HCT116 (cell line): ENCODE measurements around the gene PLCXD1. TPM values are rescaled to one million over a fixed set of nuclear protein-coding genes. Genes with fewer than 3 reads are reported as not detected.

Experiments
- ATAC-seq: fragments of 200-7000 bp; cut with Tn5 transposase; 2 replicates; pipeline ENCODE4 v1.9.1; 2020; ENCODE audit warnings: mild to moderate bottlenecking, moderate library complexity
- BruUV-seq: library from RNA; stranded (reverse); fragments of 400-500 nt; replicated peaks from 2 replicates; lab custom pipeline; 2021; lab: Mats Ljungman, UMichigan
- CTCF ChIA-PET: fragments of 300-600 bp; sonication (Branson Sonifier 250); formaldehyde crosslinking; loops from one replicate; lab custom pipeline; 2021; ENCODE audit warnings: antibody characterized with exemption; lab: Charles Lee
- POLR2A ChIA-PET: fragments of 300-600, 350-600 bp; sonication (Branson Sonifier 250); formaldehyde crosslinking; loops from one replicate; lab custom pipeline; 2021; ENCODE audit warnings: antibody characterized with exemption; lab: Charles Lee
- RAD21 ChIA-PET, 2 experiments: fragments of 300-600 bp; sonication (Branson Sonifier 250); formaldehyde crosslinking; loops; one replicate each; lab custom pipeline; 2023; ENCODE audit warnings: low total read pairs in 2 of 2; ENCODE audit not compliant: uncharacterized antibody in 2 of 2, unreplicated experiment in 2 of 2, low non-redundant PET in 1 of 2; lab: Charles Lee
- DNase-seq: peaks from one replicate; pipeline ENCODE4 v3.0.0-alpha.2; 2010; ENCODE audit warnings: low read depth, low spot score
- H2AFZ ChIP-seq: fragments of 200-600 bp; shearing (Covaris generic), sonication (generic); 2 replicates; pipeline ENCODE4 v1.6.1; 2017; ENCODE audit warnings: low read depth, mixed run types, mixed read lengths, antibody characterized with exemption, low read length; ENCODE audit not compliant: poor library complexity, severe bottlenecking
- H3K27ac ChIP-seq: 2 replicates; pipeline ENCODE4 v1.5.1; 2012; ENCODE audit warnings: low read depth, low read length
- H3K27me3 ChIP-seq: fragments of 200-600 bp; sonication (generic); 2 replicates; pipeline ENCODE4 v1.6.1; 2016; ENCODE audit warnings: mixed run types, low read length, mixed read lengths; ENCODE audit not compliant: insufficient read depth
- H3K36me3 ChIP-seq, 2 experiments: fragments of 200-500 bp in 1 of 2; fragments of 200-600 bp in 1 of 2; sonication (Bioruptor generic) in 1 of 2; sonication (generic) in 1 of 2; 2 replicates each; pipeline versions ENCODE4 v1.5.1 to v1.6.1; 2014 to 2016; ENCODE audit warnings: low read length in 2 of 2, inconsistent platforms in 1 of 2, mixed read lengths in 1 of 2, mixed run types in 1 of 2; ENCODE audit not compliant: insufficient read depth in 2 of 2, control insufficient read depth in 1 of 2
- H3K4me1 ChIP-seq, 2 experiments: fragments of 200-600 bp in 1 of 2; sonication (generic) in 1 of 2; 2 replicates each; pipeline versions ENCODE4 v1.5.1 to v1.6.1; 2012 to 2017; ENCODE audit warnings: low read length in 2 of 2, inconsistent platforms in 1 of 2, mild to moderate bottlenecking in 1 of 2, mixed read lengths in 1 of 2, mixed run types in 1 of 2, moderate library complexity in 1 of 2; ENCODE audit not compliant: insufficient read depth in 2 of 2, control insufficient read depth in 1 of 2
- H3K4me2 ChIP-seq: fragments of 200-600 bp; sonication (generic); 2 replicates; pipeline ENCODE4 v1.6.1; 2017; ENCODE audit warnings: mixed run types, low read length, mixed read lengths
- H3K4me3 ChIP-seq, 2 experiments: fragments of 200-600 bp in 1 of 2; sonication (generic) in 1 of 2; replicated peaks in 1 of 2; 2 replicates each; pipeline ENCODE4 v1.5.1; 2011 to 2016; ENCODE audit warnings: low read length in 2 of 2, control low read depth in 1 of 2, low read depth in 1 of 2, mild to moderate bottlenecking in 1 of 2, mixed read lengths in 1 of 2, mixed run types in 1 of 2
- H3K79me2 ChIP-seq: fragments of 200-600 bp; sonication (generic); 2 replicates; pipeline ENCODE4 v1.6.1; 2017; ENCODE audit warnings: mild to moderate bottlenecking, mixed run types, low read length, moderate library complexity, mixed read lengths; ENCODE audit not compliant: insufficient read depth
- H3K9ac ChIP-seq: fragments of 200-600 bp; sonication (generic); 2 replicates; pipeline ENCODE4 v1.6.1; 2016; ENCODE audit warnings: low read length, mixed read lengths
- H3K9me2 ChIP-seq: fragments of 200-600 bp; sonication (generic), shearing (Covaris generic); 2 replicates; pipeline ENCODE4 v1.6.1; 2017; ENCODE audit warnings: mixed run types, mild to moderate bottlenecking, moderate library complexity; ENCODE audit not compliant: insufficient read depth
- H3K9me3 ChIP-seq, 2 experiments: fragments of 200-500 bp in 1 of 2; fragments of 200-600 bp in 1 of 2; sonication (Bioruptor generic) in 1 of 2; sonication (generic) in 1 of 2; 2 replicates each; pipeline ENCODE4 v1.6.1; 2014 to 2017; ENCODE audit warnings: low read length in 2 of 2, mixed read lengths in 2 of 2, inconsistent platforms in 1 of 2, low read depth in 1 of 2, mild to moderate bottlenecking in 1 of 2, mixed run types in 1 of 2, moderate library complexity in 1 of 2; ENCODE audit not compliant: control insufficient read depth in 1 of 2, insufficient read depth in 1 of 2
- H4K20me1 ChIP-seq: fragments of 200-600 bp; sonication (generic), shearing (Covaris generic); 2 replicates; pipeline ENCODE4 v1.6.1; 2017; ENCODE audit warnings: mixed run types, mild to moderate bottlenecking, moderate library complexity; ENCODE audit not compliant: insufficient read depth
- CBX3 ChIP-seq: IDR thresholded peaks from 2 replicates; pipeline ENCODE4 v1.6.1; 2012; ENCODE audit warnings: low read depth
- CEBPB ChIP-seq: IDR thresholded peaks from 2 replicates; pipeline ENCODE4 v1.6.1; 2012; ENCODE audit warnings: low read depth
- EGR1 ChIP-seq: IDR thresholded peaks from 2 replicates; pipeline ENCODE4 v1.6.1; 2012; ENCODE audit warnings: low read depth
- ELF1 ChIP-seq: IDR thresholded peaks from 2 replicates; pipeline ENCODE4 v1.6.1; 2012; ENCODE audit warnings: low read depth, borderline replicate concordance
- EZH2 ChIP-seq: fragments of 200-600 bp; sonication (generic); IDR thresholded peaks from 2 replicates; pipeline ENCODE4 v1.6.1; 2017; ENCODE audit warnings: antibody characterized with exemption, mixed run types
- EZH2phosphoT487 ChIP-seq: fragments of 200-600 bp; IDR thresholded peaks from 2 replicates; pipeline ENCODE4 v1.6.1; 2018; ENCODE audit warnings: antibody characterized with exemption, borderline replicate concordance
- JUND ChIP-seq: IDR thresholded peaks from 2 replicates; pipeline ENCODE4 v1.6.1; 2012
- POLR2A ChIP-seq: IDR thresholded peaks from 2 replicates; pipeline ENCODE4 v1.7.0; 2011; ENCODE audit warnings: borderline replicate concordance; ENCODE audit not compliant: insufficient read depth, insufficient read length; ENCODE audit errors: extremely low read depth
- POLR2AphosphoS5 ChIP-seq: IDR thresholded peaks from 2 replicates; pipeline ENCODE4 v1.6.1; 2011; ENCODE audit warnings: mild to moderate bottlenecking, low read depth, low read length, moderate library complexity
- SIN3A ChIP-seq: IDR thresholded peaks from 2 replicates; pipeline ENCODE4 v1.6.1; 2012; ENCODE audit warnings: low read depth
- SP1 ChIP-seq: IDR thresholded peaks from 2 replicates; pipeline ENCODE4 v1.6.1; 2012; ENCODE audit warnings: low read depth
- SRF ChIP-seq: IDR thresholded peaks from 2 replicates; pipeline ENCODE4 v1.6.1; 2012; ENCODE audit warnings: low read depth
- TCF7L2 ChIP-seq: IDR thresholded peaks from 2 replicates; pipeline ENCODE4 v1.7.0; 2011; ENCODE audit warnings: borderline replicate concordance, inconsistent platforms; ENCODE audit not compliant: insufficient read depth, insufficient read length; ENCODE audit errors: extremely low read depth
- ZFX ChIP-seq: fragments of 450-650 bp; IDR thresholded peaks from 2 replicates; pipeline ENCODE4 v1.6.1; 2017
- ZNF274 ChIP-seq: fragments of 200-500 bp; sonication (Bioruptor generic); IDR thresholded peaks from 2 replicates; pipeline ENCODE4 v1.6.1; 2014; ENCODE audit warnings: mild to moderate bottlenecking, low read depth, low read length, inconsistent platforms
- intact Hi-C: fragments of 100-400 bp; cut with micrococcal nuclease; formaldehyde crosslinking; loops from 2 replicates; pipeline ENCODE4 v1.10.0; 2022
- total RNA-seq: library from RNA; stranded (reverse); gene quantifications from one replicate; pipeline ENCODE4 v1.2.1, GENCODE V29; 2021; ENCODE audit not compliant: unreplicated experiment
- TF ChIP-seq, protein P1 (sequence below), 3 experiments: fragments of 200-600 bp in 1 of 3; sonication (generic) in 1 of 3; IDR thresholded peaks in 2 of 3; conservative IDR thresholded peaks in 1 of 3; 2 replicates each; pipeline ENCODE4 v1.5.1; 2012 to 2017; ENCODE audit warnings: low read depth in 2 of 3, low read length in 2 of 3, antibody characterized with exemption in 1 of 3, borderline replicate concordance in 1 of 3, control low read depth in 1 of 3, mild to moderate bottlenecking in 1 of 3, mixed read lengths in 1 of 3, mixed run types in 1 of 3, moderate library complexity in 1 of 3; ENCODE audit not compliant: insufficient read depth in 1 of 3
- TF ChIP-seq, protein P2 (sequence below): IDR thresholded peaks from 2 replicates; pipeline ENCODE4 v1.6.1; 2012
- TF ChIP-seq, protein P3 (sequence below): IDR thresholded peaks from 2 replicates; pipeline ENCODE4 v1.6.1; 2012; ENCODE audit warnings: low read depth
- TF ChIP-seq, protein P4 (sequence below): IDR thresholded peaks from 2 replicates; pipeline ENCODE4 v1.6.1; 2012

The PLCXD1 gene
- total RNA-seq, 1 experiment from 2014 or later, result 26.3 TPM

DNA sequence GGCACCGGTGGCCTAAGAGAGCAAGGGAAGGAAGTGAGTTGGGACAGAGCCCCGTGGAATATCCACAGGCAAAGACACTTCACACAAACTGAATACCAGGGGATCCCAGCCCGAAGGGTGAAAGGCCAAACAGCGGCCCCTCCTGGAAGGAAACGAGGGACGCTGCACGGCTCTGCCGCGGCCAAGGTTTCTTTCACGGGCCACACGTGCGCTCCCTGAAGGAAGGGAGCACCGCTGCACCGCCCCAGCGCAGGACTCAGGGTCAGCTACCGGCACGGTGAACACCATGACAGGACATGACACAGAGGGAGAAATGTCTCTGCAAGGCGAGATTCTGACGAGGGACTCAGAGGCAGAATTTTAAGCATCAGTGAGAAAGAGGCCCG is 69.0 kb downstream of the PLCXD1 start:
- ATAC-seq, result no peak
- Histone ChIP-seq H3K9me2 (no peaks in the 10 kb centered on the region), H3K9me3 (no peaks in the 10 kb centered on the region), H3K79me2 (no peaks in the 10 kb centered on the region), H4K20me1 (no peaks in the 10 kb centered on the region), H3K27ac (no peak overlapping the region), H3K4me3 (no peak overlapping the region), H3K36me3 (no peaks in the 10 kb centered on the region), H2AFZ (no peak overlapping the region), H3K4me1 (no peaks in the 10 kb centered on the region), H3K27me3 (no peaks in the 10 kb centered on the region), H3K4me2 (no peak overlapping the region), H3K9ac (no peak overlapping the region)
- ChIA-PET POLR2A (no interaction called here), RAD21 (no interaction called here), CTCF (no interaction called here)
- TF ChIP-seq EZH2, result no peak
- TF ChIP-seq CEBPB, result no peak
- no peak for TF ChIP-seq ZNF274
- no peak for TF ChIP-seq JUND
- TF ChIP-seq POLR2A, result no peak
- no peak for TF ChIP-seq CBX3
- TF ChIP-seq TCF7L2, result no peak
- TF ChIP-seq, protein P1, sequence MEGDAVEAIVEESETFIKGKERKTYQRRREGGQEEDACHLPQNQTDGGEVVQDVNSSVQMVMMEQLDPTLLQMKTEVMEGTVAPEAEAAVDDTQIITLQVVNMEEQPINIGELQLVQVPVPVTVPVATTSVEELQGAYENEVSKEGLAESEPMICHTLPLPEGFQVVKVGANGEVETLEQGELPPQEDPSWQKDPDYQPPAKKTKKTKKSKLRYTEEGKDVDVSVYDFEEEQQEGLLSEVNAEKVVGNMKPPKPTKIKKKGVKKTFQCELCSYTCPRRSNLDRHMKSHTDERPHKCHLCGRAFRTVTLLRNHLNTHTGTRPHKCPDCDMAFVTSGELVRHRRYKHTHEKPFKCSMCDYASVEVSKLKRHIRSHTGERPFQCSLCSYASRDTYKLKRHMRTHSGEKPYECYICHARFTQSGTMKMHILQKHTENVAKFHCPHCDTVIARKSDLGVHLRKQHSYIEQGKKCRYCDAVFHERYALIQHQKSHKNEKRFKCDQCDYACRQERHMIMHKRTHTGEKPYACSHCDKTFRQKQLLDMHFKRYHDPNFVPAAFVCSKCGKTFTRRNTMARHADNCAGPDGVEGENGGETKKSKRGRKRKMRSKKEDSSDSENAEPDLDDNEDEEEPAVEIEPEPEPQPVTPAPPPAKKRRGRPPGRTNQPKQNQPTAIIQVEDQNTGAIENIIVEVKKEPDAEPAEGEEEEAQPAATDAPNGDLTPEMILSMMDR (IDR thresholded peaks at IDR 0.05 in 2 of 3, conservative IDR thresholded peaks at IDR 0.05 in 1 of 3; ENCODE audit: borderline replicate concordance in 1 of 3, insufficient read depth in 1 of 3, low read depth in 2 of 3, low read length in 2 of 3), result no peak
- TF ChIP-seq, protein P2, sequence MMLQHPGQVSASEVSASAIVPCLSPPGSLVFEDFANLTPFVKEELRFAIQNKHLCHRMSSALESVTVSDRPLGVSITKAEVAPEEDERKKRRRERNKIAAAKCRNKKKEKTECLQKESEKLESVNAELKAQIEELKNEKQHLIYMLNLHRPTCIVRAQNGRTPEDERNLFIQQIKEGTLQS, result no peak
- TF ChIP-seq SP1, result no peak
- no peak for TF ChIP-seq SIN3A
- TF ChIP-seq SRF, result no peak
- TF ChIP-seq, protein P3, sequence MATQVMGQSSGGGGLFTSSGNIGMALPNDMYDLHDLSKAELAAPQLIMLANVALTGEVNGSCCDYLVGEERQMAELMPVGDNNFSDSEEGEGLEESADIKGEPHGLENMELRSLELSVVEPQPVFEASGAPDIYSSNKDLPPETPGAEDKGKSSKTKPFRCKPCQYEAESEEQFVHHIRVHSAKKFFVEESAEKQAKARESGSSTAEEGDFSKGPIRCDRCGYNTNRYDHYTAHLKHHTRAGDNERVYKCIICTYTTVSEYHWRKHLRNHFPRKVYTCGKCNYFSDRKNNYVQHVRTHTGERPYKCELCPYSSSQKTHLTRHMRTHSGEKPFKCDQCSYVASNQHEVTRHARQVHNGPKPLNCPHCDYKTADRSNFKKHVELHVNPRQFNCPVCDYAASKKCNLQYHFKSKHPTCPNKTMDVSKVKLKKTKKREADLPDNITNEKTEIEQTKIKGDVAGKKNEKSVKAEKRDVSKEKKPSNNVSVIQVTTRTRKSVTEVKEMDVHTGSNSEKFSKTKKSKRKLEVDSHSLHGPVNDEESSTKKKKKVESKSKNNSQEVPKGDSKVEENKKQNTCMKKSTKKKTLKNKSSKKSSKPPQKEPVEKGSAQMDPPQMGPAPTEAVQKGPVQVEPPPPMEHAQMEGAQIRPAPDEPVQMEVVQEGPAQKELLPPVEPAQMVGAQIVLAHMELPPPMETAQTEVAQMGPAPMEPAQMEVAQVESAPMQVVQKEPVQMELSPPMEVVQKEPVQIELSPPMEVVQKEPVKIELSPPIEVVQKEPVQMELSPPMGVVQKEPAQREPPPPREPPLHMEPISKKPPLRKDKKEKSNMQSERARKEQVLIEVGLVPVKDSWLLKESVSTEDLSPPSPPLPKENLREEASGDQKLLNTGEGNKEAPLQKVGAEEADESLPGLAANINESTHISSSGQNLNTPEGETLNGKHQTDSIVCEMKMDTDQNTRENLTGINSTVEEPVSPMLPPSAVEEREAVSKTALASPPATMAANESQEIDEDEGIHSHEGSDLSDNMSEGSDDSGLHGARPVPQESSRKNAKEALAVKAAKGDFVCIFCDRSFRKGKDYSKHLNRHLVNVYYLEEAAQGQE, result no peak
- no peak for TF ChIP-seq EGR1
- TF ChIP-seq, protein P4, sequence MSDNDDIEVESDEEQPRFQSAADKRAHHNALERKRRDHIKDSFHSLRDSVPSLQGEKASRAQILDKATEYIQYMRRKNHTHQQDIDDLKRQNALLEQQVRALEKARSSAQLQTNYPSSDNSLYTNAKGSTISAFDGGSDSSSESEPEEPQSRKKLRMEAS, result no peak
- TF ChIP-seq ELF1, result no peak
- no peak for TF ChIP-seq EZH2phosphoT487
- no peak for TF ChIP-seq POLR2AphosphoS5
- no peak for TF ChIP-seq ZFX
- DNase-seq, result no peak
- no TSS peak for BruUV-seq
- intact Hi-C loops, result no loop called here
